Uterus (tissue), 4 donors: ENCODE results near the gene UBXN1. TPM values are rescaled to one million over a fixed set of nuclear protein-coding genes. Genes with fewer than 3 reads are reported as not detected.

Experiments
- DNase-seq, 2 donors: peaks; one replicate each; pipeline ENCODE4 v3.0.0-alpha.2; 2019 to 2020
- H3K27ac ChIP-seq, 2 donors: fragments of 200-600 bp; sonication (generic); 1 replicate in 1 of 2; 2 replicates in 1 of 2; pipeline ENCODE4 v1.5.1; 2016 to 2018
- H3K27me3 ChIP-seq, 2 donors: fragments of 200-600 bp; sonication (generic); one replicate each; pipeline ENCODE4 v1.5.1; 2018 to 2019; ENCODE audit warnings: control low read depth in 1 of 2
- H3K36me3 ChIP-seq, 2 donors: fragments of 200-600 bp; sonication (generic); one replicate each; pipeline ENCODE4 v1.5.1; 2019; ENCODE audit warnings: control low read depth in 1 of 2
- H3K4me1 ChIP-seq, 2 donors: fragments of 200-600 bp; sonication (generic); one replicate each; pipeline ENCODE4 v1.5.1; 2018 to 2019; ENCODE audit warnings: control low read depth in 1 of 2
- H3K4me3 ChIP-seq, 2 donors: fragments of 200-600 bp; sonication (generic); 1 replicate in 1 of 2; 2 replicates in 1 of 2; pipeline ENCODE4 v1.5.1; 2018 to 2019; ENCODE audit warnings: mild to moderate bottlenecking in 1 of 2
- H3K9me3 ChIP-seq, 2 donors: fragments of 200-600 bp; sonication (generic); one replicate each; pipeline ENCODE4 v1.5.1; 2019; ENCODE audit warnings: control low read depth in 1 of 2
- CTCF ChIP-seq, 4 experiments: fragments of 200-600 bp in 2 of 4; fragments of 450-650 bp in 2 of 4; sonication (generic) in 2 of 4; IDR thresholded peaks; one replicate each; pipeline ENCODE4 v1.5.1; 2016 to 2019; ENCODE audit warnings: antibody characterized with exemption in 4 of 4, mild to moderate bottlenecking in 2 of 4, moderate library complexity in 1 of 4
- POLR2A ChIP-seq, 2 donors: fragments of 450-650 bp; IDR thresholded peaks; one replicate each; pipeline ENCODE4 v1.6.1; 2016; ENCODE audit warnings: antibody characterized with exemption in 2 of 2, mild to moderate bottlenecking in 1 of 2, moderate library complexity in 1 of 2
- intact Hi-C: fragments of 100-400 bp; cut with DNase I; formaldehyde crosslinking; loops from one replicate; pipeline ENCODE4 v1.15.1; 2023; ENCODE audit warnings: low total_unique reads
- total RNA-seq, 4 donors: library from RNA; depleted of rRNA in 3 of 4; stranded (reverse); fragments of >200 nt in 3 of 4; gene quantifications; one replicate each; pipeline versions ENCODE4 v1.1.0 to v1.2.4, GENCODE V29; 2014 to 2023
- donor health status: DM: yes; HTN: yes; CAD: no.

UBXN1 gene
- total RNA-seq, 4 donors from 2014 or later, result 55.4 to 276 (median 102) TPM

DNA sequence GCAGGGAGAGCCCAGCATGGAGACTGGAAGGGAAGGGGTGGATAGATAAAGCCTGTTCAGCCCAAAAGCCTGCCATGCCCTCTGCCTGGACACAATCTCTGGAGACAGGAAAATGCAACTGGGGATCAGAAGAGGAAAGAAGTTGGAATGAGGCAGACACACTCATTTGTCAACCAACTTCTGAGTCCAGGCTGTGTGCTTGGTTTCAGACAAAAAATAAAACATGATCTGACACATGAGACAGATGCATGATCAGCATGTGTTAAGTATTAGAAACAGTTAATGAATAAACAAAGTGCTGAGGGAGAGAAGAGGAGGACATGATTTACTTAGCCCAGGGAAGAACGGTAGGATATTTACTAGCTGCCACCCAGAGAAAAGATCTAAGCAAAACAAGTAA lies 9.6 kb upstream of the UBXN1 start:
- TF ChIP-seq CTCF (IDR thresholded peaks at IDR 0.05) (no peak), POLR2A (IDR thresholded peaks at IDR 0.05) (no peak)
- no peaks in the 10 kb centered on the region for H3K27me3 ChIP-seq
- H3K27ac ChIP-seq, result peak overlapping the region; percentile 87 to 89
- H3K4me3 ChIP-seq, result peak overlapping the region; percentile 34 to 45
- intact Hi-C loops, result no loop called here
- H3K36me3 ChIP-seq, result no peaks in the 10 kb centered on the region
- no peaks in the 10 kb centered on the region for H3K4me1 ChIP-seq
- no peak for DNase-seq
- no peaks in the 10 kb centered on the region for H3K9me3 ChIP-seq

GRCh38 chr11:62687508-62688396 lies 8.9 kb upstream of the UBXN1 start:
- intact Hi-C loops, result no loop called here
- peak overlapping the region; percentile 34 to 45 for H3K4me3 ChIP-seq
- DNase-seq, result no peak

DNA sequence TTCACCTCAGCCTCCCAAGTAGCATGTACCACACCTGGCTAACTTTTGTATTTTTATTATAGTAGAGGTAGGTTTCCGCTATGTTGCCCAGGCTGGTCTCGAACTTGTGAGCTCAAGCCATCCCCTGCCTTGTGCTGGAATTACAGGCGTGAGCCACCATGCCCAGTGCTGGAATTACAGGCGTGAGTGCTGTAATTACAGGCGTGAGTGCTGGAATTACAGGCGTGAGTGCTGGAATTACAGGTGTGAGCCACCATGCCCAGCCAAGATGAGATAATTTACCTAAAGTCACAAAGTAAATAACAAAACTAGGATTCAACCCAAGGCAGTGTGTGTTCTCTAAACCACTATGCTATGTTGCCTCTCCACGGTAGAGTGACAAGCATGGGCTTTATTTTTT lies 3.6 kb upstream of the UBXN1 start:
- no peaks in the 10 kb centered on the region for H3K9me3 ChIP-seq
- H3K36me3 ChIP-seq, result no peaks in the 10 kb centered on the region
- no peaks in the 10 kb centered on the region for H3K27me3 ChIP-seq
- no peak for DNase-seq
- no peak for TF ChIP-seq CTCF (IDR thresholded peaks at IDR 0.05)
- no peak for TF ChIP-seq POLR2A (IDR thresholded peaks at IDR 0.05)
- no peak overlapping the region for H3K4me3 ChIP-seq
- H3K4me1 ChIP-seq, result peaks cover 0 to 15% of the 10 kb centered on the region in 2 donors
- intact Hi-C loops, result no loop called here
- no peak overlapping the region for H3K27ac ChIP-seq

More at GRCh38 chr11:62687508-62688396, 8.9 kb upstream of the UBXN1 start:
- peak overlapping the region; percentile 87 to 89 for H3K27ac ChIP-seq
- no peaks in the 10 kb centered on the region for H3K9me3 ChIP-seq
- TF ChIP-seq CTCF (IDR thresholded peaks at IDR 0.05) (no peak), POLR2A (IDR thresholded peaks at IDR 0.05) (peak in 1 of 2 donors; percentile 21)
- no peaks in the 10 kb centered on the region for H3K4me1 ChIP-seq
- H3K27me3 ChIP-seq, result no peaks in the 10 kb centered on the region
- H3K36me3 ChIP-seq, result no peaks in the 10 kb centered on the region

DNA sequence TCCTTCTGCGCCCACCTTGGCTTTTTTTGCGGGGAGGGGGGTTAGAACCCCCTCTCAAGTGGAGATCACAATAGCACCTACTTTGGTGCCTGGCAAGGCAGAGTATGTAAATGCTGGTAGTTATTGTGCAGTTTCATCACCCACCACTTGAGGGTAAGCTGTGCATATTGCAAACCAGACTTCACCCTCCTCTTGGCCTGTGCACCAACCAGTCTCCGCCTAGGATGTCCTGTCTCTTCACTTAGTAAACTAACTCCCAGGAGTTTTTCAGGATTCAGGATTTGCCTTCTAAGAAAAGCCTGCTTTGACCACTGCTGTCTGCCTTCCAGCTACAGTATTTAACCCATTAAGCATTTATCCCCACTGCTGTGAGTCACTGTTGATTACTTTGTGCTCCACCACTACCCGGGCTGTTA lies 2.0 kb upstream of the UBXN1 start:
- Histone ChIP-seq H3K4me1 (peaks cover 0 to 16% of the 10 kb centered on the region in 2 donors), H3K27me3 (no peaks in the 10 kb centered on the region), H3K9me3 (no peaks in the 10 kb centered on the region), H3K36me3 (no peaks in the 10 kb centered on the region), H3K4me3 (no peak overlapping the region), H3K27ac (peak overlapping the region; percentile 49 to 64)
- intact Hi-C loops, result no loop called here
- DNase-seq, result peak in 1 of 2 donors; percentile 66
- TF ChIP-seq CTCF (IDR thresholded peaks at IDR 0.05) (peak; percentile 44 to 74 (median 54)), POLR2A (IDR thresholded peaks at IDR 0.05) (no peak)

DNA sequence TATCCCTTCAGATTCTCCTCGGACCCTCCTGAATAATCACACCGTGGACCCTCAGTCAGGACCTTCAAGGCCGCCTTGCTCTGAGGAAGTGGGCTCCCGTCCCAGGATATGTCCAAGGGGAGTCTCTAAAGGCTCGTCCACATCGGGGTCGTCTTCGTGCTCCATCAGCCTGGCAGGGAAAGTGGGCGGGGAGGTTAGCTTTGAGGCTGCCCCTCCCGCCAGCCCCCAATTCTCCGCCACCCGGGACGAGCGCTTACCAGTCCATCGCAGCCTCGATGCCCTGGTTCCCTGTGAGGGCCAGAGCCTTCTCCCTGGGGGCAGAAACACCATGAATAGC lies 472 bp downstream of the UBXN1 start:
- DNase-seq, result no peak
- Histone ChIP-seq H3K27me3 (no peaks in the 10 kb centered on the region), H3K9me3 (no peaks in the 10 kb centered on the region), H3K4me3 (peak overlapping the region; percentile 64 to 98), H3K4me1 (peaks cover 0 to 16% of the 10 kb centered on the region in 2 donors), H3K27ac (peak overlapping the region; percentile 76 to 87), H3K36me3 (no peaks in the 10 kb centered on the region)
- intact Hi-C loops, result no loop called here
- TF ChIP-seq POLR2A (IDR thresholded peaks at IDR 0.05), result no peak
- no peak for TF ChIP-seq CTCF (IDR thresholded peaks at IDR 0.05)
